Naive B cell (primary cell): ENCODE results near the gene RNF214. TPM values are rescaled to one million over a fixed set of nuclear protein-coding genes. Genes with fewer than 3 reads are reported as not detected.

ENCODE experiments used
- ATAC-seq, 2 donors: fragments of 150-1000 bp; cut with Tn5 transposase; 2 replicates each; pipeline ENCODE4 v1.10.0; 2021; ENCODE audit warnings: low read depth in 2 of 2, mild to moderate bottlenecking in 2 of 2, moderate library complexity in 2 of 2
- DNase-seq: peaks from one replicate; pipeline ENCODE4 v3.0.0; 2022
- H3K27ac Mint-ChIP-seq, 6 donors: one replicate each; pipeline ENCODE4 v1.8.0; 2020 to 2022; ENCODE audit warnings: mild to moderate bottlenecking in 6 of 6, mixed read lengths in 6 of 6, moderate library complexity in 5 of 6, inconsistent platforms in 2 of 6
- H3K27me3 Mint-ChIP-seq, 3 donors: one replicate each; pipeline ENCODE4 v1.8.0; 2021 to 2022; ENCODE audit warnings: mixed read lengths in 3 of 3, mild to moderate bottlenecking in 1 of 3
- H3K36me3 Mint-ChIP-seq, 2 donors: one replicate each; pipeline ENCODE4 v1.8.0; 2020 to 2022; ENCODE audit warnings: mixed read lengths in 2 of 2, inconsistent platforms in 1 of 2, mild to moderate bottlenecking in 1 of 2
- H3K4me1 Mint-ChIP-seq, 3 donors: one replicate each; pipeline ENCODE4 v1.8.0; 2020 to 2022; ENCODE audit warnings: mixed read lengths in 3 of 3, inconsistent platforms in 1 of 3, mild to moderate bottlenecking in 1 of 3, moderate library complexity in 1 of 3
- H3K4me3 Mint-ChIP-seq, 8 donors: one replicate each; pipeline ENCODE4 v1.8.0; 2020 to 2022; ENCODE audit warnings: mild to moderate bottlenecking in 8 of 8, mixed read lengths in 8 of 8, moderate library complexity in 8 of 8, inconsistent platforms in 2 of 8
- H3K9me3 Mint-ChIP-seq, 7 donors: one replicate each; pipeline ENCODE4 v1.8.0; 2020 to 2022; ENCODE audit warnings: mixed read lengths in 7 of 7, mild to moderate bottlenecking in 5 of 7, inconsistent platforms in 2 of 7, moderate library complexity in 1 of 7
- polyA plus RNA-seq, 6 donors: library from polyadenylated mRNA; unstranded; fragments of 300-500 nt; fragmentation: Illumina TruSeq; gene quantifications; one replicate each; pipeline ENCODE4 v1.2.3, GENCODE V29; 2021; ENCODE audit warnings: low read depth in 6 of 6

RNF214 gene
- polyA plus RNA-seq, 6 donors from 2014 or later: 1.4 to 15.5 (median 13.4) TPM

- Mint-ChIP-seq H3K9me3 (no peaks in the 10 kb centered on the region), H3K36me3 (peaks cover 39 to 43% of the 10 kb centered on the region in 2 donors), H3K27ac (peak overlapping the region in 1 of 6 donors; percentile 88), H3K4me1 (peaks cover 4 to 9% (median 7%) of the 10 kb centered on the region in 3 donors), H3K4me3 (no peak overlapping the region), H3K27me3 (no peaks in the 10 kb centered on the region)
- ATAC-seq (no peak), DNase-seq (no peak)
These were observed 45.9 kb downstream of the RNF214 start for GRCh38 chr11:117278347-117278746.

- H3K4me3 Mint-ChIP-seq: no peak overlapping the region
These were observed 47.4 kb downstream of the RNF214 start for GRCh38 chr11:117279711-117280376.

DNA sequence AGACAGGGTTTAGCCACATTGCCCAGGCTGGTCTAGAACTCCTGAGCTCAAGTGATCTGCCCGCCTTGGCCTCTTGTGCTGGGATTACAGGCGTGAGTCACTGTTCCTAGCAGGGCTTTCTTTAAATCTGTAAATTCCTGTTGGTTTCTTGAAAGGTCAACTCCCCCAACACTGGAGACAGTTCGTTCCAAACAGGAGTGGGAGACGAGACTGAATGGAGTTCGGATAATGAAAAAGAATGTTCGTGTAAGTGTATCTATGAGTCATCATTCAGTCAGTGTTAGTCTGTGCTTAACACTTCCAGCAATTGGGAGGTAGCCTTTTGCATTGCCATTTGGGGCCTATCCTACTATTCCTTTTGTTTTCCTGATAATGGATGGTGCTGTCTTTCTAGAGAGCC lies 48.7 kb downstream of the RNF214 start:
- ATAC-seq: no peak

More at GRCh38 chr11:117279711-117280376, 47.4 kb downstream of the RNF214 start:
- H3K4me1 Mint-ChIP-seq: peaks cover 4 to 9% (median 7%) of the 10 kb centered on the region in 3 donors
- ATAC-seq (no peak), DNase-seq (no peak)
- H3K27ac Mint-ChIP-seq: peak overlapping the region in 2 of 6 donors; percentile 62 to 63
- peaks cover 43 to 48% of the 10 kb centered on the region in 2 donors for H3K36me3 Mint-ChIP-seq
- no peaks in the 10 kb centered on the region for H3K27me3 Mint-ChIP-seq
- H3K9me3 Mint-ChIP-seq: no peaks in the 10 kb centered on the region

DNA sequence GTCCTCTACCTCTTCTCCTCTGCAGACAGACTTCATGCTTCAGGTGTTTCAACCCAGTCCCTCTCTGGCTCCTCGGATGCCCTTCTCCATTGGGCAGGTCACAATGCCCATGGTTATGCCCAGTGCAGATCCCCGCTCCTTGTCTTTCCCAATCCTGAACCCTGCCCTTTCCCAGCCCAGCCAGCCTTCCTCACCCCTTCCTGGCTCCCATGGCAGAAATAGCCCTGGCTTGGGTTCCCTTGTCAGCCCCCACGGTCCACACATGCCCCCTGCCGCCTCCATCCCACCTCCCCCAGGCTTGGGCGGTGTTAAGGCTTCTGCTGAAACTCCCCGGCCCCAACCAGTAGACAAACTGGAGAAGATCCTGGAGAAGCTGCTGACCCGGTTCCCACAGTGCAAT lies 49.4 kb downstream of the RNF214 start:
- Mint-ChIP-seq H3K4me1 (no peaks in the 10 kb centered on the region), H3K9me3 (peaks cover 0 to 2% (median 0%) of the 10 kb centered on the region in 7 donors), H3K4me3 (no peak overlapping the region), H3K27me3 (no peaks in the 10 kb centered on the region), H3K36me3 (peaks cover 43 to 48% of the 10 kb centered on the region in 2 donors), H3K27ac (peak overlapping the region in 2 of 6 donors; percentile 81 to 83)
- ATAC-seq: no peak
- DNase-seq: no peak

More for the DNA sequence above, 48.7 kb downstream of the RNF214 start:
- Mint-ChIP-seq H3K4me1 (no peaks in the 10 kb centered on the region), H3K27me3 (no peaks in the 10 kb centered on the region), H3K27ac (no peak overlapping the region), H3K36me3 (peaks cover 41 to 43% of the 10 kb centered on the region in 2 donors), H3K9me3 (no peaks in the 10 kb centered on the region), H3K4me3 (no peak overlapping the region)
- no peak for DNase-seq

GRCh38 chr11:117282956-117283355 lies 50.5 kb downstream of the RNF214 start:
- peaks cover 43 to 53% of the 10 kb centered on the region in 2 donors for H3K36me3 Mint-ChIP-seq
- H3K4me1 Mint-ChIP-seq: no peaks in the 10 kb centered on the region
- peak overlapping the region in 1 of 6 donors; percentile 94 for H3K27ac Mint-ChIP-seq
- H3K4me3 Mint-ChIP-seq: no peak overlapping the region
- DNase-seq: no peak
- ATAC-seq: no peak
- H3K27me3 Mint-ChIP-seq: no peaks in the 10 kb centered on the region
- H3K9me3 Mint-ChIP-seq: peaks cover 0 to 2% (median 0%) of the 10 kb centered on the region in 7 donors

GRCh38 chr11:117284053-117284452 lies 51.6 kb downstream of the RNF214 start:
- no peak overlapping the region for H3K4me3 Mint-ChIP-seq
- H3K27ac Mint-ChIP-seq: no peak overlapping the region
- no peak for ATAC-seq
- H3K27me3 Mint-ChIP-seq: no peaks in the 10 kb centered on the region
- no peak for DNase-seq
- peaks cover 48 to 53% of the 10 kb centered on the region in 2 donors for H3K36me3 Mint-ChIP-seq
- peaks cover 0 to 2% (median 0%) of the 10 kb centered on the region in 7 donors for H3K9me3 Mint-ChIP-seq
- no peaks in the 10 kb centered on the region for H3K4me1 Mint-ChIP-seq

GRCh38 chr11:117286588-117286987 lies 54.1 kb downstream of the RNF214 start:
- H3K4me3 Mint-ChIP-seq: no peak overlapping the region
- H3K36me3 Mint-ChIP-seq: peaks cover 35 to 38% of the 10 kb centered on the region in 2 donors

GRCh38 chr11:117287668-117288067 lies 55.2 kb downstream of the RNF214 start:
- H3K27ac Mint-ChIP-seq: peak overlapping the region in 1 of 6 donors; percentile 22
- H3K4me3 Mint-ChIP-seq: peak overlapping the region in 1 of 8 donors; percentile 57
- H3K27me3 Mint-ChIP-seq: no peaks in the 10 kb centered on the region
- ATAC-seq (no peak), DNase-seq (no peak)
- H3K9me3 Mint-ChIP-seq: peaks cover 0 to 2% (median 0%) of the 10 kb centered on the region in 7 donors
- no peaks in the 10 kb centered on the region for H3K4me1 Mint-ChIP-seq
- H3K36me3 Mint-ChIP-seq: peaks cover 26 to 27% of the 10 kb centered on the region in 2 donors

More at GRCh38 chr11:117286588-117286987, 54.1 kb downstream of the RNF214 start:
- Mint-ChIP-seq H3K27me3 (no peaks in the 10 kb centered on the region), H3K4me1 (no peaks in the 10 kb centered on the region), H3K27ac (no peak overlapping the region), H3K9me3 (peaks cover 0 to 2% (median 0%) of the 10 kb centered on the region in 7 donors)
- ATAC-seq: no peak
- DNase-seq: no peak

DNA sequence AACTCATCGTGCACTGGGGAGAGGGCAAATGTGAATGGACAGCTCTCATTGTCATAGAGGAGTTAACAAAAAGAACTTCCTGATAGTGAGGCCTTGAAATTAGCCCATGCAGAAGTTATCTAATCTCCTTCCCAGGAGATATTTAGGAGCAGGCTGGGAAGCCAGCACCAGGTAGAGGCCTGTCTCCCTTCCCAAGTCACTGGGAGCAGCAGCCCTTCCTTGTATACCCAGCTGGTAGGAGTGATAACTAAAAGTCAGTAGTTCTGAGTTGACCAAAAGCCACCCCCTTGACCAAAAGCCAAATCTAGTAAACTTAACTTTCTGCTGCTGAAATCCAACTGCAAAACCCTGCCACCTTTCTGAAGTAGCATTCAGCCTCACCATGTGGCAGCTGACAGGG lies 57.3 kb downstream of the RNF214 start:
- H3K27ac Mint-ChIP-seq: peak overlapping the region in 2 of 6 donors; percentile 21 to 36
- DNase-seq (no peak), ATAC-seq (no peak)
- peaks cover 14 to 16% of the 10 kb centered on the region in 2 donors for H3K36me3 Mint-ChIP-seq
- H3K27me3 Mint-ChIP-seq: no peaks in the 10 kb centered on the region
- no peak overlapping the region for H3K4me3 Mint-ChIP-seq
- peaks cover 0 to 2% (median 0%) of the 10 kb centered on the region in 7 donors for H3K9me3 Mint-ChIP-seq
- H3K4me1 Mint-ChIP-seq: no peaks in the 10 kb centered on the region

- no peak for DNase-seq
- no peak for ATAC-seq
- Mint-ChIP-seq H3K36me3 (peaks cover 5 to 11% of the 10 kb centered on the region in 2 donors), H3K27ac (peak within 1 kb of the TSS in 2 of 6 donors; percentile 65 to 76), H3K4me3 (no peak within 1 kb of the TSS), H3K4me1 (no peaks in the 10 kb centered on the region), H3K9me3 (peaks cover 0 to 2% (median 0%) of the 10 kb centered on the region in 7 donors), H3K27me3 (no peaks in the 10 kb centered on the region)
These were observed 58.4 kb downstream of the RNF214 start, which contains the start of gene BACE1-AS for GRCh38 chr11:117290809-117291396. TSS of gene BACE1-AS (plus strand) at chr11:117291346.

- ATAC-seq (no peak), DNase-seq (no peak)
- Mint-ChIP-seq H3K27me3 (no peaks in the 10 kb centered on the region), H3K4me1 (no peaks in the 10 kb centered on the region), H3K4me3 (no peak overlapping the region), H3K36me3 (peaks cover 0 to 5% of the 10 kb centered on the region in 2 donors), H3K27ac (peak overlapping the region in 2 of 6 donors; percentile 30 to 72), H3K9me3 (no peaks in the 10 kb centered on the region)
These were observed 60.1 kb downstream of the RNF214 start for GRCh38 chr11:117292616-117293015.

GRCh38 chr11:117295438-117296137 lies 63.1 kb downstream of the RNF214 start:
- H3K4me3 Mint-ChIP-seq: no peak overlapping the region
- peaks cover 0 to under 1% (median 0%) of the 10 kb centered on the region in 3 donors for H3K4me1 Mint-ChIP-seq
- ATAC-seq: no peak
- no peaks in the 10 kb centered on the region for H3K27me3 Mint-ChIP-seq
- no peaks in the 10 kb centered on the region for H3K36me3 Mint-ChIP-seq
- DNase-seq: no peak
- no peaks in the 10 kb centered on the region for H3K9me3 Mint-ChIP-seq
- no peak overlapping the region for H3K27ac Mint-ChIP-seq

GRCh38 chr11:117296881-117297280 lies 64.4 kb downstream of the RNF214 start:
- H3K4me1 Mint-ChIP-seq: peaks cover 0 to 3% (median 0%) of the 10 kb centered on the region in 3 donors

More at GRCh38 chr11:117296881-117297280, 64.4 kb downstream of the RNF214 start:
- H3K27ac Mint-ChIP-seq: peak overlapping the region in 1 of 6 donors; percentile 68
- no peaks in the 10 kb centered on the region for H3K9me3 Mint-ChIP-seq
- no peak overlapping the region for H3K4me3 Mint-ChIP-seq
- no peaks in the 10 kb centered on the region for H3K36me3 Mint-ChIP-seq
- ATAC-seq: no peak
- H3K27me3 Mint-ChIP-seq: peaks cover 0 to 6% (median 0%) of the 10 kb centered on the region in 3 donors
- DNase-seq: no peak
